ENCODE results near the gene RSBN1L.
"Not testable (repeated sequence)": the region's sequence is repeated elsewhere in the genome, so short reads cannot be mapped to it uniquely, and the experiment has no call there.

The RSBN1L gene

GRCh38 chr7:77687747-77688144, 8.5 kb upstream of the RSBN1L start:
- DNase-seq (ENCODE audit: low read depth) = no peak

- DNase-seq (ENCODE audit: low read depth) = no peak
Measured at GRCh38 chr7:77690289-77690688, 6.0 kb upstream of the RSBN1L start.

DNA sequence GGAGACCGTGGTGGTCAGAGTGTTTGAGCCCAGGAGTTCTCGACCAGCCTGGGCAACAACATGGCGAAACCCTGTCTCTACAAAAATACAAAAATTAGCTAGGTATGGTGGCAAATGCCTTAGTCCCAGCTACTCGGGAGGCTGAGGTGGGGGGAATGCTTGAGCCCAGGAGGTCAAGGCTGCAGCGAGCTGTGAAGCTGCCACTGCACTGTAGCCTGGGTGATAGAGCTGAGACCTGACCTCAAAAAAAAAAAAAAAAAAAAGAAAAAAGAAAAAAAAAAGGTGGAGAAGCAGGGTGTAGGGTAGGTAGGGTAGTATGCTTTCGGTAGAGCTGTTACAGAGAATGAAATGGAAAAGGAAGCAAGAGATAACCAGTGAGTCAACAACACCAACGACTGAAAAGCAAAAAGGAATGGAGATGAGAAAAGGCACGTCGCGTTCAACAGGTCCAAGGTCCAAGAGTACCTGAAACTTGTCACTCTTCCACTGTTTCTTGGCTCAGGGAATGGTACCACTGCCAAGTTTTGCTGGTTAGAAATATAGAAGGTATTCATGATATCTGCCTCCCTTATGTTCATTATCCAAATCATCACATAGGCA, 4.3 kb upstream of the RSBN1L start:
- no peak for DNase-seq (ENCODE audit: low read depth)

GRCh38 chr7:77693830-77694583, 2.3 kb upstream of the RSBN1L start:
- no peak for DNase-seq (ENCODE audit: low read depth)

DNA sequence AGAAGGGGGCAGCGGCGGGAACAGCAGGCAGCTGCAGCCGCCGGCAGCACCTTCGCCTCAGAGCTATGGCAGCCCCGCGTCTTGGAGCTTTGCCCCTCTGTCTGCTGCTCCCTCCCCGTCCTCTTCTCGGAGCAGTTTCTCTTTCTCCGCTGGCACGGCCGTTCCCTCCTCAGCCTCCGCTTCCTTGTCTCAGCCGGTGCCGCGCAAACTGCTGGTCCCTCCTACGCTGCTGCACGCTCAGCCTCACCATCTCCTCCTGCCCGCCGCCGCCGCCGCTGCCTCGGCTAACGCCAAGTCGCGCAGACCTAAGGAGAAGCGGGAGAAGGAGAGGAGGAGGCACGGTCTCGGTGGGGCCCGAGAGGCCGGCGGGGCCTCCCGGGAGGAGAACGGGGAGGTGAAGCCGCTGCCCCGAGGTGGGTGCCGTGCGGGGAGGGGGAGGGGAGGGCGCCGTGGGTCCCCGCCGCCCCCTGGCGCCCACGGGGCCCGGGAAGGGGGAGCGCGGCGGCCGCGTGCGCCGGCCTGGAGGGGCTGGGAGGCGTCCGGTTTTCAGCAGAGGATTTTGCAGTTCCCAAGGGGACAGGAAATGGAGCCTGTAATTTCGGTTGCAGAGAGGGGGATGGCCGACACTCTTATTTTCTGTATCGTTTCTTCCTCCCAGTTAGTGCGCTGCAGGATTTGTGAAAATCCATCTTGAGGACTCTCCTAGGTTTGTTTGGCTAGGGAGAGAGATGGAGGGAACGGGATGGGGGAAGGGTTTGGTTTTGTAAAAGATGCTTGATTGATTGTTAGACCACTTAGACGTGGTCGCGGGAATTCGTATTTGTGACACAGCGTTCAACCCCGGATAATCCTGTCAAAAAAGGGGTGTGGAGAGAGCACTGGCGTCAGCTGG, 630 bp downstream of the RSBN1L start:
- peak; percentile 45 for DNase-seq (ENCODE audit: low read depth)

DNA sequence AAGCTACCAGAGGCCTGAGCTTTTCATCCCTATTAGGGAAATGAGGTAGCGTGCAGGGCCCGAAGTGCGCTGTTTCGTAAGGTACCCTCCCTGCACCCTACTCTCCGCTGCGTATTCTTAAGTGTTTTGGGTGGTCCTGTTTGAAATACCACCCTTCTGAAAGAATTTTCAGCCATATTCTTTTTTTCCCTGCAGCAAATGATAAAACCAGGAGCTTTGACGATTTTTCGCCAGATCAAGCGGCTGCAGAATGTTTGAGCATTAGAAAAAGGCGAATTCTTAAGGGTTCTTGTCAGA, 1.2 kb downstream of the RSBN1L start:
- DNase-seq (ENCODE audit: low read depth) = peak; percentile 26

GRCh38 chr7:77698042-77698625, 1.9 kb downstream of the RSBN1L start:
- DNase-seq (ENCODE audit: low read depth) = no peak

GRCh38 chr7:77699056-77699455, 2.8 kb downstream of the RSBN1L start:
- DNase-seq (ENCODE audit: low read depth) = no peak

GRCh38 chr7:77702513-77702912, 6.3 kb downstream of the RSBN1L start:
- DNase-seq (ENCODE audit: low read depth) = no peak

DNA sequence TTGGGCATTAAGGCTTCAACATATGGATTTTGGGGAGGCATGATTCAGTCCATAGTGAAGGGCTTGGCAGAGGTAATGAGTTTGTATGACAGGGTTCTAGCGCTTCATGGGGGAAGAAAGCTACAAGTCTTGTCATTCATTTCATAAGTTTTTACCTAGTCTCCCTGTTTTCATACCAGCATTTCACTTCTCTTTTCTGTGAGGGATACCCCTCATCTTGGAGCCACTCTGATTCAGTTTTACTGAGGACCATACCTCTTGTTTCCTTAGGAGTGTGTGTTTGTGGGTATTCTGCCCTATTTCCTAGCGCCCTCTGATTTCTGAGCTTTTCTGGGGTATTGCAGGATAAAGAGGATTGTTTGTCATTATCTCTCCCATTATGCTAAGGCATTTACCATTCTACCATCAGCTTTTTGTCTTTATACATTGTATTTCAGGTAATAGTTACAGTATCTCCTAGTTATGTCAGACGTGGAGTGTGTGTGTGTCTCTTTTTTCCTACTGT, 6.8 kb downstream of the RSBN1L start:
- DNase-seq (ENCODE audit: low read depth) = no peak

DNA sequence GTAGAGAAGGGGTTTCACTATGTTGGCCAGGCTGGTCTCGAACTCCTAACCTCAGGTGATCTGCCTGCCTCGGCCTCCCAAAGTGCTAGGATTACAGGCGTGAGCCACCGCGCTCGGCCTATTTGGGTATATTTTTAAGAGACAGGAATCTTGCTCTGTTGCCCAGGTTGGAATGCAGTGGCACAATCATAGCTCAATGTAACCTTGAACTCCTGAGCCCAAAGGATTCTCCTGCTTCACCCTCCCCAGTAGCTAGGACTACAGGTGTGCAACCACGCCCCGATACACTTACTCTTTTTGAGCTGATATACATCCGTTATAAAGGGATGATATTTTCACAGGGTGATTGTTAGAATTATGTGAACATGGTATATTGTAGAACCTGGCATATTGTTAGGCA, 7.4 kb downstream of the RSBN1L start:
- DNase-seq (ENCODE audit: low read depth) = not testable (repeated sequence)

GRCh38 chr7:77707504-77707992, 11.3 kb downstream of the RSBN1L start:
- DNase-seq (ENCODE audit: low read depth) = no peak

DNA sequence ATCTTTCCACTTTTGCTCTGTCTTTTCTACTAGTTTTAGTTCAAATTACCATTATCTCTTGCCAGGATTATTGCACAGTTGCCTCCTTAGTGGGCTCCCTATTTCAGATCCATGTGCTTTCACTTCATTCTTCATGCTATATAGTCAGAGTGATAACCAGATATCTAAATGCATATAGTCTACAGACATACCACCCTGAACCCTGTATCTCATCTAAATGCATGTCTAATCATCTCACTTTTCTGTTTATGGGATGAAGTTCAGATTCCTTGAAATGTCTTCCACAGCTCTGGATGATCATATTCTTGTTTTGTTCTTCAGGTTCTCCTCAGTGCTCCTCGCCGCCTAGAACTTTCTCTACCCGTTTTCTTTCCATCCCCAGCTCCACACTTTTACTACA, 13.8 kb downstream of the RSBN1L start:
- DNase-seq (ENCODE audit: low read depth) = no peak

GRCh38 chr7:77710861-77711260, 14.6 kb downstream of the RSBN1L start:
- no peak for DNase-seq (ENCODE audit: low read depth)

DNA sequence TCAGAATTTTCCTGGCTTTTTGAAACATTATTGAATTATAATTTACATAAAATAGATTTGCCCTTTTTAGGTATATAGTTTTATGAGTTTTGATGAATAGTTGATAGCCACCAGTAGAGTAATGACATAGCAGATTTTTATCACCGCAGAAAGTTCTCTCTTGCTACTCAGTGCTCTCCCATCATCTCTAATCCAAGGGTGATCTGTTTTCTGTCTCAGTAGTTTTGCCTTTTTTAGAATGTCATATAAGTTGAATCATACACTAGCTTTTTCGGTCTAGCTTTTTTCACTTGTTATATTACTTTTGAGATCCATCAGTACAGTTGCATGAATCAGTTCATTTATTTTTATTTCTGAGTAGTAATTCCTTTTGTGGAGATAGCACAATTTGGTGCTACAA, 17.9 kb downstream of the RSBN1L start:
- DNase-seq (ENCODE audit: low read depth) = no peak

GRCh38 chr7:77714931-77715330, 18.7 kb downstream of the RSBN1L start:
- DNase-seq (ENCODE audit: low read depth) = not testable (repeated sequence)

DNA sequence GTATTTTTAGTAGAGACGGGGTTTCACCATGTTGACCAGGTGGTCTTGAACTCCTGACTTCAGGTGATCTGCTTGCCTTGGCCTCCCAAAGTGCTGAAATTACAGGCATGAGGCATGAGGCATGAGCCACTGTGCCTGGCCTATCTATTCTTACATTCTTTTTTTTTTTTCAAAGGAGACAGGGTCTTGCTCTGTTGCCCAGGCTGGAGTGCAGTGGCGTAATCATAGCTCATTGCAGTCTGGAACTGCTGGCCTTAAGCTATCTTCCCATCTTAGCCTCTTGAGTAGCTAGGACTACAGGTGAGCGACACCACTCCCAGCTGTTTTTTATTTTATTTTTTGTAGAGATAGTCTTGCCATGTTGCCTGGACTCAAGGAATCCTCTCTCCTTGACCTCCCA, 20.5 kb downstream of the RSBN1L start:
- no peak for DNase-seq (ENCODE audit: low read depth)

GRCh38 chr7:77717566-77717965, 21.3 kb downstream of the RSBN1L start:
- not testable (repeated sequence) for DNase-seq (ENCODE audit: low read depth)

DNA sequence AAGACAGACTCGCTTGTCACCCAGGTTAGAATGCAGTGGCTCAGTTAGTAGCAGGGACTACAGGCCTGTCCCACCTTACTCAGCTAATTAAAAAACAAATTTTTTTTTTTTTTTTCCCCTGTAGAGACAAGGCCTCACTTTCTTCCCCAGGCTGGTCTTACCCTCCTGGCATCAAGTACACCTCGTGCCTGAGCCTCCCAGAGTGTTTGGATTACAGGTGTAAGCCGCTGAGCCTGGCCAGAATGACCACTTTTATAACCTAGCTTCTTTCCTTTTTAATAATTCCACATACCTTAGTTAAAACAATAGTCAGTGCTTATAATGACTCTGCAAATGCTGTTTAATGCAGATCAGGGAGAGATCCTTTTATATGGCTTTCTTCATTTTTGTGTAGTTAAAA, 31.3 kb downstream of the RSBN1L start:
- no peak for DNase-seq (ENCODE audit: low read depth)

GRCh38 chr7:77727936-77728701, 31.9 kb downstream of the RSBN1L start:
- no peak for DNase-seq (ENCODE audit: low read depth)

- DNase-seq (ENCODE audit: low read depth) = no peak
Measured at GRCh38 chr7:77729574-77730348, 33.5 kb downstream of the RSBN1L start.
